Thymus (tissue), 11 donors: ENCODE measurements around the gene ADORA2A. TPM values are rescaled to one million over a fixed set of nuclear protein-coding genes. Genes with fewer than 3 reads are reported as not detected.

Source experiments
- DNase-seq, 9 donors: peaks; one replicate each; pipeline ENCODE4 v3.0.0-alpha.2; 2013; ENCODE audit warnings: low spot score in 9 of 9, low read depth in 6 of 9, missing footprints in 1 of 9
- H3K27ac ChIP-seq, 2 donors: one replicate each; pipeline ENCODE4 v1.5.1; 2013; ENCODE audit warnings: control low read depth in 1 of 2, low read depth in 1 of 2, low read length in 1 of 2, mild to moderate bottlenecking in 1 of 2, moderate library complexity in 1 of 2
- H3K27me3 ChIP-seq, 2 donors: one replicate each; pipeline ENCODE4 v1.5.1; 2013; ENCODE audit warnings: low read length in 1 of 2; ENCODE audit not compliant: control insufficient read depth in 2 of 2, insufficient read depth in 1 of 2
- H3K36me3 ChIP-seq, 2 donors: one replicate each; pipeline ENCODE4 v1.5.1; 2013; ENCODE audit warnings: low read length in 1 of 2, mild to moderate bottlenecking in 1 of 2, moderate library complexity in 1 of 2; ENCODE audit not compliant: control insufficient read depth in 2 of 2, insufficient read depth in 2 of 2
- H3K4me1 ChIP-seq, 2 donors: one replicate each; pipeline ENCODE4 v1.5.1; 2013; ENCODE audit warnings: low read length in 2 of 2; ENCODE audit not compliant: control insufficient read depth in 2 of 2, insufficient read depth in 2 of 2
- H3K4me3 ChIP-seq, 2 donors: one replicate each; pipeline ENCODE4 v1.5.1; 2013; ENCODE audit warnings: low read length in 2 of 2, control low read depth in 1 of 2, mild to moderate bottlenecking in 1 of 2
- H3K9me3 ChIP-seq, 2 donors: one replicate each; pipeline ENCODE4 v1.5.1; 2013; ENCODE audit warnings: low read length in 1 of 2, mild to moderate bottlenecking in 1 of 2; ENCODE audit not compliant: control insufficient read depth in 2 of 2, insufficient read depth in 1 of 2
- WGBS: extraction: QIAGEN DNeasy Blood & Tissue Kit; methylation state at CpG from one replicate; pipeline ENCODE4 v1.1.7; 2013; 5-methylcytosine and 5-hydroxymethylcytosine counted together
- polyA plus RNA-seq: library from polyadenylated mRNA; stranded (reverse); fragments of 200-250 nt; gene quantifications from one replicate; pipeline ENCODE4 v1.2.3, GENCODE V29; 2013
- total RNA-seq: library from RNA; stranded (reverse); fragments of 120-200 nt; gene quantifications from one replicate; pipeline ENCODE4 v1.2.4, GENCODE V29; 2013
- donor health status: healthy.

ADORA2A gene
- total and polyA plus RNA-seq, 2 donors: 21.8 to 77.4 TPM

DNA sequence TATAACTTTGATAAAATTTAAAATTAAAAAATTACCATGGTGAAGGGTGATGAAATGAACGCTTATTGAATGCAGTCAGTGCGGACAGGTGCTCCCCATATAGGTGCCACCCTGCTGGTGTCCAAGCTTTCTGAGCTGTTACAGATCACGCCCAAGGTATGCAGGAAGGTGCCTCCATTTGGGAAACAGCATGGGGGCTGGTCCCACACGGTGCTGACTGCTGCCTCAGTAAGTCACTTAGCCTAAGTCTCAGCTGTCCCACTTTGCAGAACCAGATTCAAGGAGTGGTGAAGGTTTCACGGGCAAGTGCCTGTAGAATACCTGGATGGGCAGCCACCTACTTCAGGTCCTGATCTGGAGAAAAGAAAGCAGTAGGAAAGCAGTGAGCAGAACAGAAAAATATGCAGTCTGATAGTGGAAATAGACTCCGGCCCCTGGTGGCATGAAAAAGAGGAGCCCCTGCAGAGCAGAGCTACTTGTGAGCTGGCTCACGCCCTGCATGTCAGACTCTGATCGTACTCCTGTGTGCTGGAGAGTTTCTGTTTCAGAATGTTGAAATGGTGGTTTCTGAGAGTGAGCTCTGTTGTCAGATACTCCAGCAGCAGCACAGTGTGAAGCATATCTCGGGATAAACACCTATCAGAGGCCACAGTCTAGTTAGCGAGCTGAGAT lies 33.2 kb downstream of the ADORA2A start:
- no peaks in the 10 kb centered on the region for H3K36me3 ChIP-seq
- H3K4me1 ChIP-seq: peaks cover 0 to 6% of the 10 kb centered on the region in 2 donors
- no peaks in the 10 kb centered on the region for H3K27me3 ChIP-seq
- no peak overlapping the region for H3K4me3 ChIP-seq
- H3K9me3 ChIP-seq: no peaks in the 10 kb centered on the region
- H3K27ac ChIP-seq: no peak overlapping the region
- WGBS: 87% methylated on average over 10 of the region's 10 CpGs
- DNase-seq: no peak

DNA sequence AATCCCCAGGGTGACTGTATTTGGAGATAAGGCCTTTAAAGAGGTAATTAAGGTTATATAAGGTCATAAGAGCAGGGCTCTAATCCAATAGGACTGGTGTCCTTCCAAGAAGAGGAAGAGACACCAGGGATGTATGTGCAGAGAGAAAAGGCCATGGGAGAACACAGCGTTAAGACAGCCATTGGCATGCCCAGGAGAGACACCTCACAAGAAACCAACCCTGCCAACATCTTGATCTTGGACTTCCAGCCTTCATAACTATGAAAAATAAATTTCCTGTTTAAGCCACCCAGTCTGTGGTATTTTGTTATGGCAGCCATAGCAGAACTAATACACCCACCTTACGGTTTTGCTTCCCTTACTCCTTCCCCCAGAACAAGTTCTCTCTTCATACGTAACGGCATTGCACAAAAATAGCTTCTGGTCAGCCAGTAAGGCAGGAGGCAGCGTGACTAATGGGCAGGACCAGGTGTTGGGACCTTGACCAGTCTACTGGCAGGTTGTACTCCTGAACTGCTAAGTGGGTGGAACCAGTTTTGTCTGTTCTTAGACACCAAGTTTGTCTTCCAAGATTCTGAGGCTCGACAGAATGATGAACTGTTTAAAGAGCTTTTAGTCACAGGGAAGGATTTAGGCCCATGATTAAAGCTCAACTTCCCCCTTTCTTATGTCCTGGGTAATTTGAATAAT lies 35.8 kb downstream of the ADORA2A start:
- no peaks in the 10 kb centered on the region for H3K27me3 ChIP-seq
- 93% methylated on average over 6 of the region's 6 CpGs for WGBS

GRCh38 chr22:24465566-24465965 lies 38.2 kb downstream of the ADORA2A start:
- Histone ChIP-seq H3K36me3 (no peaks in the 10 kb centered on the region), H3K4me3 (no peak overlapping the region), H3K27ac (no peak overlapping the region), H3K9me3 (no peaks in the 10 kb centered on the region), H3K27me3 (no peaks in the 10 kb centered on the region), H3K4me1 (peaks cover 1 to 7% of the 10 kb centered on the region in 2 donors)
- 90% methylated on average over 5 of the region's 5 CpGs for WGBS
- no peak for DNase-seq

More for the DNA sequence above, 35.8 kb downstream of the ADORA2A start:
- Histone ChIP-seq H3K27ac (no peak overlapping the region), H3K4me3 (no peak overlapping the region), H3K4me1 (peaks cover 4 to 7% of the 10 kb centered on the region in 2 donors), H3K36me3 (no peaks in the 10 kb centered on the region), H3K9me3 (no peaks in the 10 kb centered on the region)
- DNase-seq: no peak

DNA sequence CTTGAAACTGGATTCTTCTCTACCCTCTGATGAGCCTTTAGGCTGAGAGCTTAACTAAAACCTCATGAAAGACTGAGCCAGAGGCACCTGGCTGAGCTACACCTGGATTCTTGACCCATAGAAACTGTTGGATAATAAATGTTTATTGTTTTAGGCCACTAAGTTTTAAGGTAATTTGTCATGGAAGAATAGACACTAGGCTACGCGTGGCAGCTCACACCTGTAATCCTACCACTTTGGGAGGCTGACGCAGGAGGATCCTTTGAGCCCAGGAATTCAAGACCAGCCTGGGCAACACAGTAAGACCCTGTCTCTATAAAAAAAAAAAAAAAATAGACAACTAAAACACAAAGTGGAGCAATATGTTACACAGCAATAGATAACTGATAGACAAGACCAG lies 38.6 kb downstream of the ADORA2A start:
- Histone ChIP-seq H3K4me1 (peaks cover 0 to 7% of the 10 kb centered on the region in 2 donors), H3K36me3 (no peaks in the 10 kb centered on the region), H3K4me3 (no peak overlapping the region), H3K27ac (no peak overlapping the region), H3K27me3 (no peaks in the 10 kb centered on the region), H3K9me3 (no peaks in the 10 kb centered on the region)
- DNase-seq: no peak
- 94% methylated on average over 3 of the region's 3 CpGs for WGBS

DNA sequence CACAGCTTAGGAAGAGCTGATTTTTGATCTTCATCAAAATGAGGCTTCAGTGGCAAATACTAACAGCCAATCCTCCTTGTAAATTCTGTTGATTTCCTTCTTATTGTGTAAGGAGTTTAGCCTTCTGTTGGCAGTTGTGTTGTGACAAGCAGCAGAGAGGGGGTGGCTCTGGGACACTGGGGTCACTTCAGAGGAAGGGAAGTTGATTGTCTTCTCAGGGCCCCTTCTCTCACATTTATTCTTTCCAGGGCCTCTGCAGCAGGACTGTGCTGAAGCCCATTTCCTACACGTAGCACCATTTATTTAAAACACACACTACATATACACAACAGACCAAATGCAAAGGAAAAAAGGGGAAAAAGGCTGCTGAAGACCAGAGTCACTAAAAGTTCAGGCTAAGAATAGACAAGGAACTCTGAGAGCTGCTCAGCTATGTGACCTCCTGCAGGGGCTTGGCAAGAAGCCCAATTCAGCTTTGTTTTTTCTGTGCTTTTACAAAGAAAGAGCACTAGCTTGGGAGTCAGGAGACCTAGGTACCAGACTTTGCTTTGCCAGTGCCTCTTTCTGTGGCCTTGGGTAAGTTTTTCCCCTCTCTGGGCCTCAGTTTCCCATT lies 39.4 kb downstream of the ADORA2A start:
- Histone ChIP-seq H3K9me3 (no peaks in the 10 kb centered on the region), H3K27ac (no peak overlapping the region), H3K36me3 (no peaks in the 10 kb centered on the region), H3K27me3 (no peaks in the 10 kb centered on the region), H3K4me3 (no peak overlapping the region), H3K4me1 (peaks cover 0 to 7% of the 10 kb centered on the region in 2 donors)
- WGBS: 50% methylated on average over 1 of the region's 1 CpG
- DNase-seq: no peak

DNA sequence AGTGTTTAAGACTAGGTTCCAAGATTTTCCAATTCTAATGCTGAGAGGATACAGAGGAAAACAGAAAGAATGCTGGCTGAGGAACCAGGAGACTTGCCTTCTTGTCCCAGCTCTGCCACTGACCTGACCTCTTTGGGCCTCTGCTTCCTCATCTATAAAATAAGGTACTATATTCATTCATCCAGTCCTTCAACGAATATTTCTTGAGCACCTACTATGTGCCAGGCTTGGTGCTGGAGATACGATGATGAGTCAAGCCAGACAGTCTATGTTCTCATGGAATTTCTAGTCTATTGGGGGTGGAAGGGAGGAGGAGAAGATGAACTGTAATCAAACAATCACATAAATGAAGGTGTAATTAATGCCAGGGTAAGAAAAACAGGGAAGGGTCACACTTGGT lies 39.9 kb downstream of the ADORA2A start:
- Histone ChIP-seq H3K9me3 (no peaks in the 10 kb centered on the region), H3K4me3 (no peak overlapping the region), H3K27ac (no peak overlapping the region), H3K36me3 (no peaks in the 10 kb centered on the region), H3K27me3 (no peaks in the 10 kb centered on the region), H3K4me1 (peaks cover 0 to 7% of the 10 kb centered on the region in 2 donors)
- WGBS: 81% methylated on average over 2 of the region's 2 CpGs
- no peak for DNase-seq

DNA sequence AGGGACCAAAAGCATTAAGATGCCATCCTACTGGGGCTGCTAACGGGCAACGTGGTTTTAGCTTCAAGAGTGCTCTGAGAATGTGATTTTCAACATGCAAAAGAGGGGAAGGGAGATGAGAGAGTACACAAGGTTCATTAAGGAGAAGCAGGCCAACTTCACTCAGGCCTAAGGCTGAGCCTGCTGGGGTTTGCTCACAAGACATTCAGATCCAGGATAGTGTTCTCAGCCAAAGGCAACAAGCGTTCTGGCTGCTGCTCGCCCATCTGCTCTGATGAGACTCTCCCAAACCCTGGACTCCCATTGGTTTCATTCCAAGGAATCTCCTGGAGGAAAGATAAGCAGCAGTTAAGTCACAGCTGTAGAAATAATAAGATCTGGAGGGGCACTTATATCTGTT lies 44.2 kb downstream of the ADORA2A start:
- no peak overlapping the region for H3K27ac ChIP-seq
- no peaks in the 10 kb centered on the region for H3K36me3 ChIP-seq
- no peaks in the 10 kb centered on the region for H3K27me3 ChIP-seq
- WGBS: 96% methylated on average over 4 of the region's 4 CpGs
- no peak for DNase-seq
- H3K4me3 ChIP-seq: no peak overlapping the region
- H3K4me1 ChIP-seq: peaks cover 0 to 7% of the 10 kb centered on the region in 2 donors
- no peaks in the 10 kb centered on the region for H3K9me3 ChIP-seq

GRCh38 chr22:24473284-24473683 lies 45.9 kb downstream of the ADORA2A start:
- no peak for DNase-seq
- Histone ChIP-seq H3K27me3 (no peaks in the 10 kb centered on the region), H3K27ac (no peak overlapping the region)

GRCh38 chr22:24474221-24474620 lies 46.8 kb downstream of the ADORA2A start:
- Histone ChIP-seq H3K27ac (no peak overlapping the region), H3K4me3 (no peak overlapping the region), H3K4me1 (no peaks in the 10 kb centered on the region), H3K27me3 (no peaks in the 10 kb centered on the region), H3K36me3 (no peaks in the 10 kb centered on the region), H3K9me3 (no peaks in the 10 kb centered on the region)
- 92% methylated on average over 3 of the region's 3 CpGs for WGBS
- no peak for DNase-seq

More at GRCh38 chr22:24473284-24473683, 45.9 kb downstream of the ADORA2A start:
- no peak overlapping the region for H3K4me3 ChIP-seq
- no peaks in the 10 kb centered on the region for H3K4me1 ChIP-seq
- H3K9me3 ChIP-seq: no peaks in the 10 kb centered on the region
- no peaks in the 10 kb centered on the region for H3K36me3 ChIP-seq
